Measurements from ENCODE around the gene ARSJ. TPM values are rescaled to one million over a fixed set of nuclear protein-coding genes. Genes with fewer than 3 reads are reported as not detected.

ARSJ gene
- total and polyA plus RNA-seq, 2 of the 8 experiments (the other 6 are each of a cell fraction or from before 2014, with no cell fraction given), result 1.4 to 6.3 TPM

DNA sequence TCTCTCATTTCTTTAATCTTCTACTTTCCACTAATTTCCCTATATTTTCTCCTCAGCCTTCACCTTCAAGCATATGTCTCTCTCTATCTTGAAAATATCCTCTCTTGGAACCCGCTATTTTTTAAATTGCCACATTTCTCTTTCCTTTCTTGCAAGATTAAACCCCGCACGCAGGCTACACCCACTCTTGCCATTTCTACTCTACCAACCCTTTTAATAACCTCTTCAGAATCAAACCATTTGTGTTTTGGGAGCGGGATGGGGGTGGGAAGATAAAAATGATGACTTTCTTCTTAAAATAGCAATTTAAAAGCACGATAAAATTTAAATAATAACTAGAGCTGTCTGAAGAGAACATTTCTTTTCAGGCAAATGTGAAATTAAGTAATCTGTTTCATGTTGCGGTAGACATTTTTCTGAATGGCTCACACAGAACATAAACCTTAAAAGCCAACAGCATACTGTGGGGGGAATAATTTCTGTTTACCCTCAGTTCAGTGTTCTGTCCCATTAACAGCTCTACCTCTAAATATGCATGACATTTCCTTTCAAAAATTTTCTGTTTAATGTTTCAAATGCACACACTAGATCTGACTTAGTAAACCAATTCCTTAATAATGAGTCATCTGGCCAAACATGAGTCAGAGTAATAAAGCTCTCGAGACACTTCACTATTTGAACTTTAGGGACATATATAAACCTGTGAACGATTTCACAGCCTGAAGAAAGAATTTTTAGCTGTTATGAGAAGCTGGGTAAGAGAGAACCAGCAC lies 20.5 kb downstream of the ARSJ start (continued):
- TF ChIP-seq EZH2 (IDR thresholded peaks at IDR 0.05; ENCODE audit: low read depth, low read length, severe bottlenecking), result no peak
- TF ChIP-seq SP4 (IDR thresholded peaks at IDR 0.05; ENCODE audit: low read length), result no peak

Data from H1 (cell line).